AG04449 (cell line): ENCODE measurements around the gene SLIT1.
A peak's percentile ranks its signal among the peaks of the same experiment; 100 is the strongest.

ENCODE experiments used
- CTCF ChIA-PET: fragments of 350-600 bp; formaldehyde crosslinking; extraction: SDS; loops from one replicate; lab custom pipeline; 2021; ENCODE audit warnings: antibody characterized with exemption; lab: Yijun Ruan, JAX
- POLR2A ChIA-PET: fragments of 400-600, 350-600 bp; formaldehyde crosslinking; extraction: SDS; loops from one replicate; lab custom pipeline; 2020; ENCODE audit warnings: antibody characterized with exemption, inconsistent platforms; lab: Yijun Ruan, JAX
- DNase-seq: peaks from one replicate; pipeline ENCODE4 v3.0.0-alpha.2; 2010; ENCODE audit warnings: low read depth, low spot score
- H3K4me3 ChIP-seq: 2 replicates; pipeline ENCODE4 v1.5.1; 2011; ENCODE audit warnings: low read depth, mild to moderate bottlenecking, control low read depth, low read length
- CTCF ChIP-seq: IDR thresholded peaks from one replicate; pipeline ENCODE4 v1.5.1; 2011; ENCODE audit warnings: mild to moderate bottlenecking, moderate library complexity, low read length, control low read depth, inconsistent platforms; ENCODE audit not compliant: insufficient read depth; ENCODE audit errors: missing control alignments

SLIT1 gene

GRCh38 chr10:96992721-96993120, 193.0 kb downstream of the SLIT1 start:
- TF ChIP-seq CTCF = no peak
- H3K4me3 ChIP-seq = no peak overlapping the region
- ChIA-PET CTCF (no interaction called here), POLR2A (no interaction called here)
- DNase-seq = no peak

- no peak for TF ChIP-seq CTCF
- CTCF ChIA-PET = interaction anchor here (1.1 to 1.9 kb wide), 3 partner anchors 15 to 45 kb away, joined by 4 to 7 read pairs (median 4); no protein-coding TSS in a partner anchor
- POLR2A ChIA-PET = interaction anchor here (0.7 to 1.0 kb wide), 2 partner anchors 11 to 159 kb away, joined by 3 read pairs; no protein-coding TSS in a partner anchor
- peak overlapping the region; percentile 32 for H3K4me3 ChIP-seq
- peak; percentile 76 for DNase-seq
Observed at GRCh38 chr10:96991313-96991841, 194.4 kb downstream of the SLIT1 start.

GRCh38 chr10:96988426-96988825, 197.3 kb downstream of the SLIT1 start:
- CTCF ChIA-PET = no interaction called here
- no peak for TF ChIP-seq CTCF
- POLR2A ChIA-PET = no interaction called here
- no peak overlapping the region for H3K4me3 ChIP-seq
- no peak for DNase-seq

GRCh38 chr10:96987842-96988175, 197.9 kb downstream of the SLIT1 start:
- no peak for TF ChIP-seq CTCF
- ChIA-PET POLR2A (no interaction called here), CTCF (no interaction called here)
- no peak for DNase-seq
- H3K4me3 ChIP-seq = no peak overlapping the region

- ChIA-PET CTCF (interaction anchor here (1.3 to 1.8 kb wide), 2 partner anchors 12 to 76 kb away, joined by 4 to 7 read pairs; no protein-coding TSS in a partner anchor), POLR2A (no interaction called here)
- TF ChIP-seq CTCF = no peak
- no peak for DNase-seq
- no peak overlapping the region for H3K4me3 ChIP-seq
Observed at GRCh38 chr10:96987141-96987841, 198.5 kb downstream of the SLIT1 start.

- ChIA-PET CTCF (interaction anchor here (1.1 to 1.8 kb wide), 3 partner anchors 11 to 154 kb away, joined by 3 to 7 read pairs (median 4); partner anchors contain the start of gene LCOR), POLR2A (no interaction called here)
- no peak for DNase-seq
- H3K4me3 ChIP-seq = no peak overlapping the region
- no peak for TF ChIP-seq CTCF
Observed at GRCh38 chr10:96986200-96986856, 199.4 kb downstream of the SLIT1 start.
